Lower lobe of right lung (tissue), 2 donors: ENCODE results near the gene COL8A2. TPM values are rescaled to one million over a fixed set of nuclear protein-coding genes. Genes with fewer than 3 reads are reported as not detected.

Experiments
- ATAC-seq, 2 donors: fragments of 200-7000 bp; cut with Tn5 transposase; one replicate each; pipeline ENCODE4 v1.9.1; 2020 to 2022; ENCODE audit warnings: mild to moderate bottlenecking in 2 of 2, moderate library complexity in 2 of 2
- DNase-seq: peaks from one replicate; pipeline ENCODE4 v3.0.0-alpha.2; 2020
- H3K27ac ChIP-seq: fragments of 200-600 bp; one replicate; pipeline ENCODE4 v1.8.0; 2022
- H3K27me3 ChIP-seq: fragments of 200-600 bp; one replicate; pipeline ENCODE4 v1.8.0; 2022; ENCODE audit warnings: low read depth
- H3K36me3 ChIP-seq: fragments of 200-600 bp; one replicate; pipeline ENCODE4 v1.8.0; 2022; ENCODE audit warnings: mild to moderate bottlenecking
- H3K4me1 ChIP-seq: fragments of 200-600 bp; one replicate; pipeline ENCODE4 v1.8.0; 2022
- H3K4me3 ChIP-seq: fragments of 200-600 bp; one replicate; pipeline ENCODE4 v1.8.0; 2022; ENCODE audit warnings: mild to moderate bottlenecking
- H3K9me3 ChIP-seq: fragments of 200-600 bp; one replicate; pipeline ENCODE4 v1.8.0; 2022
- intact Hi-C: fragments of 100-400 bp; cut with DNase I; formaldehyde crosslinking; loops from one replicate; pipeline ENCODE4 v1.11.0; 2022
- total RNA-seq: library from RNA; stranded (reverse); fragmentation: NEBNext Ultra II Directional; extraction: Animal tissue kit (Norgen Biotek cat#: 25700); gene quantifications from one replicate; pipeline ENCODE4 v1.2.1, GENCODE V29; 2021
- TF ChIP-seq, protein P1 (sequence below): fragments of 200-600 bp; IDR thresholded peaks from one replicate; pipeline ENCODE4 v1.8.0; 2022; ENCODE audit warnings: antibody characterized with exemption, mild to moderate bottlenecking
- donor health status: DM: no; HTN: yes; CAD: no; lungs with severe emphysema.

Gene COL8A2
- total RNA-seq, 1 donor from 2014 or later: 24.4 TPM

DNA sequence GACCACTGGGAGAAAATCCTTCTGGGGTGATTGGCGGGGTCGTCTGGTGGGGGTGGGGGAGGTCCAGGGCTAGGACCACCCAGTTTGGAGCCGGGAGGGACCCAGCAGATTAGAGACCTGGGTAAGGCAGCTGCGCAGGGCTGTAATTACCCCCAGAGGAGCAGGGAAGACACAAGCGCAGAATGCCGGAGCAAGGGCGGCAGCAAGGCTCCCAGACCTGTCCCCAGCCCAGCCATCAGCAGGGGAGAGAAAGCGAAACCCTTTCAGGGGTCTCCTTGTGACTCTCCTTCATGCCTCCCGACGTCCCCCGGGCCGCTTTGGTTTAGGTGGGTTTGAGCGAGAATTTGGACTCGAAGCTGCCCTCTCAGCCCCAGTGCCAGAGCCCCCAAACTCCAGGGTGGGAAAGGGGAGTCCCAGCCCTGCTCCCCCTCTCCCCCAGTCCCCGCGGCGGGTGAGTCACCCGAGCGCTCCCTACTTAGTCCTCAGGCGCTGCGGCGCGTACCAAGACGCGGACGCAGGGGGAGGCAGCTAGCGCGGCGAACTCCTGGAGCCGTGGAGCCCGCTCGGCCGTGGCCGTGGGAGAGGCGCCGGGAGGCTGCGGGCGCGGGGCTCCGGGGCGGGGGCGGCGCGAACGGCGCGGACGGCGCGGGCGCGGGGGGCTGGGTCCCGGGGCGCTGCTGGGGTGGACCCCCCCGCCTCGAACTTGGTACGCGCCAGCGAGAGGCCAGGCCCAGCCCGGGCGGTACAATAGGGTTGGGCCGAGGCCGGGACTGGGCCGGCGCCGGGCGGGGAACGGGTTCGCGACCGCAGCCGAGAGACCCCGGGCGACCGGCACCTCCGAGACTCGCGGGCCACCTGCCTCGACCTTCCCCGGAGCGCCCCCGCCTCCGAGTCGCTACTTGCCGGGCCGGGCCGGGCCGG lies 30.6 kb upstream of the COL8A2 start, which contains the start of gene MAP7D1:
Gene MAP7D1 (plus strand): TSS at position 753 of the 921 bp plus-strand sequence. CDS start 258 bp downstream, outside the sequence.
- peaks cover 75% of the 10 kb centered on the region for H3K4me1 ChIP-seq

DNA sequence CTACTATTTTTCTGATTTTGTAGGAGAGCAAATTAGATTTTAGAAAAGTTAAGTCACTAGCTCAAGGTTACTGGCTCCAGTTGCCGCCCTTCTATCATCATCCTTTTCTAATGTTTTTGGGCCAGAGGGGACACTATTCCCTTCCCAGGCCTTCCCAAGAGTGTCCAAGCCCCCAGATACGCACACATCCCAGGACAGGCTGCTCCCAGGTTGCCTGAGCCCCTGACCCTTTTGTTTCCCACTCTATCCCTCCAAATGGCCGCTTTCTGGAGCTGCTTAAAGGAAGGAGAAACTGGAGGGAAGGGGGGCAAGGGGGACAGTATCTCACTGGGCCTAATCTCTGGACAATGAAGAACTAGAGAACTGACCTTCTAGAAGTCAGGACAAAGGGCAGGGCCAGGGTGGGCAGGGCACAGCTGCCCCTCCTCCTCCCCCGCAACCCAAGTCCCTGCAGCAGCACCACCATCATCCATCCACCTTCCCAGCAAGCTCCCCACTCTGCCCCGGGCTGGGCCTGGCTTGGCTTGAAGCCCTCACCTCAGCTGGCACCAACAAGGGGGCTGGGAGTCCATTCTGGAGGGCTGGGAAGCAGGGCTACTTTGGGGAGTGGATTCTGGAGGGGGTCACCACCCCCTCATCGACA lies 29.9 kb upstream of the COL8A2 start:
- TF ChIP-seq, protein P1, sequence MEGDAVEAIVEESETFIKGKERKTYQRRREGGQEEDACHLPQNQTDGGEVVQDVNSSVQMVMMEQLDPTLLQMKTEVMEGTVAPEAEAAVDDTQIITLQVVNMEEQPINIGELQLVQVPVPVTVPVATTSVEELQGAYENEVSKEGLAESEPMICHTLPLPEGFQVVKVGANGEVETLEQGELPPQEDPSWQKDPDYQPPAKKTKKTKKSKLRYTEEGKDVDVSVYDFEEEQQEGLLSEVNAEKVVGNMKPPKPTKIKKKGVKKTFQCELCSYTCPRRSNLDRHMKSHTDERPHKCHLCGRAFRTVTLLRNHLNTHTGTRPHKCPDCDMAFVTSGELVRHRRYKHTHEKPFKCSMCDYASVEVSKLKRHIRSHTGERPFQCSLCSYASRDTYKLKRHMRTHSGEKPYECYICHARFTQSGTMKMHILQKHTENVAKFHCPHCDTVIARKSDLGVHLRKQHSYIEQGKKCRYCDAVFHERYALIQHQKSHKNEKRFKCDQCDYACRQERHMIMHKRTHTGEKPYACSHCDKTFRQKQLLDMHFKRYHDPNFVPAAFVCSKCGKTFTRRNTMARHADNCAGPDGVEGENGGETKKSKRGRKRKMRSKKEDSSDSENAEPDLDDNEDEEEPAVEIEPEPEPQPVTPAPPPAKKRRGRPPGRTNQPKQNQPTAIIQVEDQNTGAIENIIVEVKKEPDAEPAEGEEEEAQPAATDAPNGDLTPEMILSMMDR: no peak
- DNase-seq (no peak), ATAC-seq (no peak)
- Histone ChIP-seq H3K4me1 (peaks cover 75% of the 10 kb centered on the region), H3K27ac (peak overlapping the region; percentile 99), H3K9me3 (no peaks in the 10 kb centered on the region), H3K27me3 (no peaks in the 10 kb centered on the region), H3K36me3 (no peaks in the 10 kb centered on the region), H3K4me3 (peak overlapping the region; percentile 98)
- intact Hi-C loops: no loop called here

More for the DNA sequence above, 30.6 kb upstream of the COL8A2 start, which contains the start of gene MAP7D1:
- no peaks in the 10 kb centered on the region for H3K9me3 ChIP-seq
- intact Hi-C loops: no loop called here
- TF ChIP-seq, protein P1: no peak
- ATAC-seq (peak; percentile 86 to 87), DNase-seq (peak; percentile 92)
- peak within 1 kb of the TSS; percentile 98 for H3K4me3 ChIP-seq
- H3K27ac ChIP-seq: peak within 1 kb of the TSS; percentile 99
- H3K36me3 ChIP-seq: no peaks in the 10 kb centered on the region
- no peaks in the 10 kb centered on the region for H3K27me3 ChIP-seq

DNA sequence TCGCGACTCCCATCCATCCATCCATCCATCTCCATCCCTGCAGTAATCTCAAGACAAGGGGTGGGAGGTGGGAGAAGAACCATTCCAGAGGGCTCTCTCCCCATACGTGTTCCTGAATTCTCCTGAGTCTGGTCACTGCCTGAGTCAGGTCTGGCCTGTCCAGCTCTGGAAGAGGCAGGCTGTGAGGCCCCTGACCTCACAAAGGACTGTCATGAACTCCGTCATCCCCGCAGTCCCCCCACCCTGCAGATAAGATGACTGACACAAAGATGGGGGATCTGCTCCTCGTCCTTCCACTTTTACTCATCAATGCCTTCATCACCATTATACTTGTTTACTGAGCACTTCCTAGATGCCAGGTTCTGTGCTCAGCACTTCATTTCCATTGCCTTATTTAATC lies 29.3 kb upstream of the COL8A2 start:
- peaks cover 73% of the 10 kb centered on the region for H3K4me1 ChIP-seq
- no peaks in the 10 kb centered on the region for H3K36me3 ChIP-seq
- ATAC-seq (no peak), DNase-seq (no peak)
- no peaks in the 10 kb centered on the region for H3K9me3 ChIP-seq
- H3K27ac ChIP-seq: peak overlapping the region; percentile 99
- no peaks in the 10 kb centered on the region for H3K27me3 ChIP-seq
- intact Hi-C loops: no loop called here
- no peak overlapping the region for H3K4me3 ChIP-seq
- TF ChIP-seq, protein P1: no peak

DNA sequence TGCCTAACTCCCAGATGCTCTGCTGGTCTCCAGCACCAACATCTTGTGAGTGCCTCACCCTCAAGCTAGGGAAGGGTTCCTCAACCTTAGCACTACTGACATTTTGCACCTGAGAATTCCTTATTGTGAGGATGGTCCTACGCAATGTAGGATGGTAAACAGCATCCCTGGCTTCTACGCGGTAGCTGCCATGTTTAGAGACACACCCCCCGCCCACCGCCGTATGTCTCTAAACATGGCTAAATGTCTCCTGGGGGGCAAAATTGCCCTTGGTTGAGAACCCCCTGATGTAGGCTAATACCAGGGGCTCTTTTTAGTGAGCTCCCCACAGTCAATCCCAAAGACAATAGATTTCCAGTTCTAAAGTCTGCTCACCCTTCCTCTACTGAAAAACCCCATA lies 28.5 kb upstream of the COL8A2 start:
- no peaks in the 10 kb centered on the region for H3K27me3 ChIP-seq
- H3K4me3 ChIP-seq: no peak overlapping the region
- H3K9me3 ChIP-seq: no peaks in the 10 kb centered on the region
- DNase-seq (no peak), ATAC-seq (no peak)
- H3K4me1 ChIP-seq: peaks cover 67% of the 10 kb centered on the region
- H3K36me3 ChIP-seq: no peaks in the 10 kb centered on the region
- TF ChIP-seq, protein P1: no peak
- peak overlapping the region; percentile 3 for H3K27ac ChIP-seq
- intact Hi-C loops: no loop called here

DNA sequence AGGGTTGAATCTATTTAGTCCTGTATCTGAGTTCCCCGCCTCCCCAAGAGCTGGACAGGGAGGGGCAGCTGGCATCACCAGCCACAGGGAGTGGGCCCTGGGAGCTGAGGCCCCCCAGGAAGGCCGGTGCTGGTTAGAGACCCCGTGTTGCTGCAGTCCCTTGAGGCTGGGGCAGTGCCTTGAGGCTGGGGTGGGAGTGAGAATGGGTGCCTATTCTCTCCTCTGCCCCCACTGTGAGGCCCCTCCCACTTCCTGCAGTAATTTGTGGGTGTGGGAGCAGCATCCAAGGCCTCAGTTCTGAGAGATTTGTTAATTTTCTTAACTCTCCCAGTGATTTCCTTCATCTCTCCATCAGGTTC lies 26.8 kb upstream of the COL8A2 start:
- H3K9me3 ChIP-seq: no peaks in the 10 kb centered on the region
- H3K36me3 ChIP-seq: no peaks in the 10 kb centered on the region
- TF ChIP-seq, protein P1: no peak
- ATAC-seq (no peak), DNase-seq (no peak)
- H3K27ac ChIP-seq: peak overlapping the region; percentile 98
- H3K27me3 ChIP-seq: no peaks in the 10 kb centered on the region
- H3K4me3 ChIP-seq: no peak overlapping the region
- peaks cover 66% of the 10 kb centered on the region for H3K4me1 ChIP-seq
- intact Hi-C loops: no loop called here
